Endometrial microvascular endothelial cells (primary cell): ENCODE data around the gene IL5. TPM values are rescaled to one million over a fixed set of nuclear protein-coding genes. Genes with fewer than 3 reads are reported as not detected.
"Not testable (repeated sequence)": the region's sequence is repeated elsewhere in the genome, so short reads cannot be mapped to it uniquely, and the experiment has no call there.

Experiments used
- in situ Hi-C: cut with HindIII; loops from 2 replicates; pipeline ENCODE4 v1.10.0; 2017; ENCODE audit warnings: low sequenced_read_pairs, low pct_unique_long_range_greater_than_20kb; ENCODE audit errors: inconsistent ontology term
- total RNA-seq: library from RNA; depleted of rRNA; stranded (reverse); fragments of >200 nt; gene quantifications from one replicate; pipeline ENCODE4 v1.2.3, GENCODE V29; 2015; ENCODE audit errors: inconsistent ontology term

Gene IL5
- total RNA-seq = not detected

GRCh38 chr5:132543472-132544201 lies at the start of gene IL5:
IL5 (minus strand) TSS chr5:132543522; CDS start chr5:132543478, 44 bp downstream.
- in situ Hi-C loops = no loop called here

- in situ Hi-C loops = no loop called here
Observed at GRCh38 chr5:132592521-132592920, 49.2 kb upstream of the IL5 start.

- in situ Hi-C loops = no loop called here
Observed at GRCh38 chr5:132591145-132591544, 47.8 kb upstream of the IL5 start.

GRCh38 chr5:132589467-132589866 lies 46.1 kb upstream of the IL5 start:
- in situ Hi-C loops = no loop called here

- in situ Hi-C loops = no loop called here
Observed at GRCh38 chr5:132586063-132586462, 42.7 kb upstream of the IL5 start.

- in situ Hi-C loops = not testable (repeated sequence)
Observed at GRCh38 chr5:132584560-132584959, 41.2 kb upstream of the IL5 start.

GRCh38 chr5:132576123-132576522 lies 32.8 kb upstream of the IL5 start:
- in situ Hi-C loops = no loop called here

- in situ Hi-C loops = no loop called here
Observed at GRCh38 chr5:132566657-132567056, 23.3 kb upstream of the IL5 start.

- in situ Hi-C loops = not testable (repeated sequence)
Observed at GRCh38 chr5:132564555-132564954, 21.2 kb upstream of the IL5 start.

- in situ Hi-C loops = no loop called here
Observed at GRCh38 chr5:132561601-132562000, 18.3 kb upstream of the IL5 start.

GRCh38 chr5:132559383-132560060 lies 16.2 kb upstream of the IL5 start:
- in situ Hi-C loops = no loop called here

- in situ Hi-C loops = no loop called here
Observed at GRCh38 chr5:132557478-132558172, 14.3 kb upstream of the IL5 start.

- in situ Hi-C loops = no loop called here
Observed at GRCh38 chr5:132556763-132557477, 13.6 kb upstream of the IL5 start, which contains the start of gene RAD50. RAD50 (plus strand) TSS chr5:132556977; CDS start chr5:132557325, 348 bp downstream.

GRCh38 chr5:132556153-132556762 lies 12.9 kb upstream of the IL5 start:
- in situ Hi-C loops = no loop called here

GRCh38 chr5:132549576-132549975 lies 6.3 kb upstream of the IL5 start:
- in situ Hi-C loops = no loop called here

- in situ Hi-C loops = not testable (repeated sequence)
Observed at GRCh38 chr5:132548834-132549233, 5.5 kb upstream of the IL5 start.

GRCh38 chr5:132547269-132547668 lies 3.9 kb upstream of the IL5 start:
- in situ Hi-C loops = no loop called here

- in situ Hi-C loops = no loop called here
Observed at GRCh38 chr5:132546108-132546507, 2.8 kb upstream of the IL5 start.

- in situ Hi-C loops = no loop called here
Observed at GRCh38 chr5:132540764-132541163, 2.6 kb downstream of the IL5 start.
